Fibroblast of the aortic adventitia (primary cell): ENCODE data around the gene ESPN. TPM values are rescaled to one million over a fixed set of nuclear protein-coding genes. Genes with fewer than 3 reads are reported as not detected.

Experiments
- DNase-seq: peaks from one replicate; pipeline ENCODE4 v3.0.0-alpha.2; 2010; ENCODE audit warnings: low read depth
- H3K4me3 ChIP-seq: 2 replicates; pipeline ENCODE4 v1.5.1; 2011; ENCODE audit warnings: low read depth, mild to moderate bottlenecking, control low read depth, low read length, moderate library complexity
- total RNA-seq: library from RNA; depleted of rRNA; stranded (reverse); fragments of >200 nt; gene quantifications from 2 replicates; pipeline ENCODE4 v1.2.3, GENCODE V29; 2012; ENCODE audit warnings: low replicate concordance
- TF ChIP-seq, protein P1 (sequence below): IDR thresholded peaks from 2 replicates; pipeline ENCODE4 v1.5.1; 2011; ENCODE audit warnings: mild to moderate bottlenecking, low read length, control low read depth, inconsistent platforms; ENCODE audit not compliant: insufficient read depth

ESPN gene
- total RNA-seq, 1 donor, result not detected

- TF ChIP-seq, protein P1, sequence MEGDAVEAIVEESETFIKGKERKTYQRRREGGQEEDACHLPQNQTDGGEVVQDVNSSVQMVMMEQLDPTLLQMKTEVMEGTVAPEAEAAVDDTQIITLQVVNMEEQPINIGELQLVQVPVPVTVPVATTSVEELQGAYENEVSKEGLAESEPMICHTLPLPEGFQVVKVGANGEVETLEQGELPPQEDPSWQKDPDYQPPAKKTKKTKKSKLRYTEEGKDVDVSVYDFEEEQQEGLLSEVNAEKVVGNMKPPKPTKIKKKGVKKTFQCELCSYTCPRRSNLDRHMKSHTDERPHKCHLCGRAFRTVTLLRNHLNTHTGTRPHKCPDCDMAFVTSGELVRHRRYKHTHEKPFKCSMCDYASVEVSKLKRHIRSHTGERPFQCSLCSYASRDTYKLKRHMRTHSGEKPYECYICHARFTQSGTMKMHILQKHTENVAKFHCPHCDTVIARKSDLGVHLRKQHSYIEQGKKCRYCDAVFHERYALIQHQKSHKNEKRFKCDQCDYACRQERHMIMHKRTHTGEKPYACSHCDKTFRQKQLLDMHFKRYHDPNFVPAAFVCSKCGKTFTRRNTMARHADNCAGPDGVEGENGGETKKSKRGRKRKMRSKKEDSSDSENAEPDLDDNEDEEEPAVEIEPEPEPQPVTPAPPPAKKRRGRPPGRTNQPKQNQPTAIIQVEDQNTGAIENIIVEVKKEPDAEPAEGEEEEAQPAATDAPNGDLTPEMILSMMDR, result peak; percentile 86
- no peak overlapping the region for H3K4me3 ChIP-seq
- peak; percentile 25 for DNase-seq
These were observed 51.0 kb downstream of the ESPN start for GRCh38 chr1:6475381-6476133.

DNA sequence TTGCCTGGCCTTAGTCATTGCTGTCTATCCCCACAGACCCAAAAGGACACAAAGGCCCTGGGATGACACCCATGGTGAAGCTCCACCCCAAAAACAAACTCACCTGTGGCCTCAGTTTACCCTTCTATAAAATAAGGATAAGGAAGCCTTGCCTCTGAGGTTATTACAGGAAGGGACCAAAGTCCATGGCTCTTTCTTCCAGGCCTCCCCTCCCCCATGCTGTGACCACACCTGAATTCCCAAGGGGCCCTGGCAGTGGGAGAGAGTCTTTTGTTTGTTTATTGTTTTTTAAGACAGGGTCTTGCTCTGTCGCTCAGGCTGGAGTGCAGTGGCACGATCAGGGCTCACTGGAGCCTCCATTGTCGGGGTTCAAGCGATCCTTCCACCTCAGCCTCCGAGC is 51.9 kb downstream of the ESPN start:
- no peak for DNase-seq
- H3K4me3 ChIP-seq, result no peak overlapping the region
- TF ChIP-seq, protein P1, result no peak

GRCh38 chr1:6477039-6477820 is 52.7 kb downstream of the ESPN start:
- TF ChIP-seq, protein P1, result no peak

GRCh38 chr1:6481820-6482219 is 57.2 kb downstream of the ESPN start:
- TF ChIP-seq, protein P1, result no peak
- DNase-seq, result no peak
- H3K4me3 ChIP-seq, result no peak overlapping the region

More at GRCh38 chr1:6477039-6477820, 52.7 kb downstream of the ESPN start:
- H3K4me3 ChIP-seq, result no peak overlapping the region
- no peak for DNase-seq

- DNase-seq, result no peak
- no peak overlapping the region for H3K4me3 ChIP-seq
- TF ChIP-seq, protein P1, result no peak
These were observed 58.6 kb downstream of the ESPN start for GRCh38 chr1:6483017-6483760.

DNA sequence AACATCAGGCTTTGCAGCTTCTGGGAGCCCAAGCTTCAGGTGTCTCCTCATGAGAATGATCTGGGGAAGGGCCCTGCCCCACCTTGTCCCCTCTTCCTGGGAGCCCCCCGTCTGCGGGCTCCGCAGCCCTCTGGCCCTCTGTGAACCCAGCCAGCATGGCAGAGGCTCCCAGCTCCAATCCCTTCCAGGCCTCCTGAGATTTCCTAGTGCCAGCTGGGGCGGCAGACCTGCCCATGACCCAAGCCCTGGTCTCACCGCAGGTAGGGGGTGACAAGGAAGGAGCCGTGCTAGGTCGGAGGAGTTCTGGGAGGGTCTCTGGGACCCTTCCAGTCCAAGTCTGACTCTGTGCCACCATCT is 59.2 kb downstream of the ESPN start:
- no peak overlapping the region for H3K4me3 ChIP-seq
- no peak for DNase-seq
- TF ChIP-seq, protein P1, result no peak
